ENCODE data around the gene ATP5ME.
"Not testable (repeated sequence)": the region's sequence is repeated elsewhere in the genome, so short reads cannot be mapped to it uniquely, and the experiment has no call there.

The ATP5ME gene

DNA sequence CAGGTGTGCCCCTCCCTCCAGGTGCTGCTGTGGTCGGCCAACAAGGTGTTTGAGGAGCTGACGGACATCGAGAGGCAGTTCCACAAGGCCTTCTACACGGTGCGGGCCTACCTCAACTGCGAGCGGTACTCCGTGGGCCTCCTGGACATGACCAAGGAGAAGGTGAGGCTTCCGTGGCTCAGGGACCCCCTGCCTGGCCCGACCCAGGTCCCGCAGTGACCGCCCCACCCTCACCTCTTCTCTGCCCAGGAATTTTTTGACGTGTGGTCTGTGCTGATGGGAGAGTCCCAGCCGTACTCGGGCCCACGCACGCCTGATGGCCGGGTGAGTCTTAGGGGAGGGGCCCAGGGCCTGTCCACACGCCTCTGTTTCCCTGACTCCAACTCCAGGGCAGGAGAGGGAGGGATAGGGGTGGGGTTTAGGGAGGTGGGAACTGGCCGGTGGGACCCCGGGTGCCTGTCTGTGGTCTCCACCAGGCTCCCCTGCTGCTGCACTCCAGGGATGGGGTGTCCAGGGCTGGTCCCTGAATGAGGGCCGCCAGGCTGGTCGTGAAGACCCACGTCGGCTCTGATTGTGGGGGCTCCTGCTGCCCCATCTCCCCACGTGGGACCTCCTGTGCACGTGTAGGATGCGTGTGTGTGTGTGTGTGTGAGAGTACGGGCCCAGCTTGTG lies 20.1 kb downstream of the ATP5ME start:
- DNase-seq, result no peak

DNA sequence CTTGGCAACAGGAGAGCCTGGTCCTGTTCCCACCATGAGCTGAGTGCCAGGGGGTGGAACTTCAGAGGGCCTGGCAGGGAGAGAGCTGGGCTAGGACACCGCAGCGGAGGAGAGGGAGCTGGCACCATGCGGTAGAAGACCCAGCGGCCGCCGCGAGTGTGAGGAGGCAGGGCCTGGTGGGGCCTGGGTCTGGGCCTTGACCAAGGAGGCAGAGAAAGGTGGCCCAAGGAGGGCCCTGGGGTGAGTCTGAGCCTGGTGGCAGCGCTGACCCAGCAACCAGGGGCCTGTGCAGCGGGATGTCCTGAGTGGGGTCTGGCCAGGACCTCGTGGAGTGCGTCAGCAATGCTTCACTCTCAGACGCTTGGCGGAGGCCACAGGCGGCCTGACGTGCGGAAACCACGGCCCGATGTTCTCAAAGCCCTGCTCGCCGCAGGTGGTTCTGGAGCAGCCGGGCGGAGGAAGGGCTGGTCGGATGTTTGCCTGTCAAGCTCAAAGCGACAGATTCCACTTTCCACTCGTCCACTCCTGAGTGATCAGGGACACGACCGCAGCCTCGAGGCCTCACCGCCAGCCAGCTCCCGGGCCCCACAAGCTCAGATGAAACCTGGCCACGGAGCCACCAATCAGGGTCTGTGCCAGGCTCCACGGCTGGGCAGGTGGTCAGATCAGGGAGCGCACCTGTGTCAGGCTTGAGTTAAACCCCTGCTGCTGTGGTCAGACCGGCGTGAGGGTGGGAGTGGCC lies 20.8 kb downstream of the ATP5ME start:
- DNase-seq, result no peak

DNA sequence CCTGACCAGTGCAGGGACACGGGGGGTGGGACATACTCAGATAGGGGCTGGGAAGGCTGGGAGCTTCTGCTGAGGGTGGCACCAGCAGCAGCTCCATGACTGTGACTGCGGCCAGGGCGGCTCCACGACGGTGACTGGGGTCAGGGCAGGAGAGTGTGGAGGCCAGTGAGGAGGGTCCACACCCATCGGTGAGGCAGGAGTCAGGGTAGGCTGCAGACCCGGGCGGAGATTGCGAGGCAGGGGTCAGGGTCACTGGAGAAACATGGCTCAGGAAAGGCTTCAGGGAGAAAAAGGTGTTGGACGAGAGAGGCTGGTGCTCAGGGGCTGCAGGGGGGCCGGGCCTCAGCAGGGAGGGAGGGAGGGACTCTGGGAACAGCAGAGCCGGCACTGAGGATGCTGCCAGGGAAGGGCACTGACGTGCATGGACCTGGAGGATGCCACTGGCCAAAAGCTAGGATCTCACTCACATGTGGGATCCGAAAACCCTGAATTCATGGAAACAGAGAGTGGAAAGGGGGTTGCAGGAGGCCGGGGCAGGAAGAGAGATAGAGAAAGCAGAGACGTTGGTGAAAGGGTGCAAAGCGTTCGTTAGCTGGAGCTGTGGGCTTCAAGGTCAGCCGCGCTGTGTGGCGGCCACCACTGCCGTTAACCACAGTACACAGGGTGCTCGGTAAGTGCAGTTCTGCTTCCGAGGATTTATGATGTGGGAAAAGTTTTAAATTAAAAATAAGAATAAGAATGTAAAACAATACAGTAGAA lies 22.0 kb downstream of the ATP5ME start:
- no peak for DNase-seq

DNA sequence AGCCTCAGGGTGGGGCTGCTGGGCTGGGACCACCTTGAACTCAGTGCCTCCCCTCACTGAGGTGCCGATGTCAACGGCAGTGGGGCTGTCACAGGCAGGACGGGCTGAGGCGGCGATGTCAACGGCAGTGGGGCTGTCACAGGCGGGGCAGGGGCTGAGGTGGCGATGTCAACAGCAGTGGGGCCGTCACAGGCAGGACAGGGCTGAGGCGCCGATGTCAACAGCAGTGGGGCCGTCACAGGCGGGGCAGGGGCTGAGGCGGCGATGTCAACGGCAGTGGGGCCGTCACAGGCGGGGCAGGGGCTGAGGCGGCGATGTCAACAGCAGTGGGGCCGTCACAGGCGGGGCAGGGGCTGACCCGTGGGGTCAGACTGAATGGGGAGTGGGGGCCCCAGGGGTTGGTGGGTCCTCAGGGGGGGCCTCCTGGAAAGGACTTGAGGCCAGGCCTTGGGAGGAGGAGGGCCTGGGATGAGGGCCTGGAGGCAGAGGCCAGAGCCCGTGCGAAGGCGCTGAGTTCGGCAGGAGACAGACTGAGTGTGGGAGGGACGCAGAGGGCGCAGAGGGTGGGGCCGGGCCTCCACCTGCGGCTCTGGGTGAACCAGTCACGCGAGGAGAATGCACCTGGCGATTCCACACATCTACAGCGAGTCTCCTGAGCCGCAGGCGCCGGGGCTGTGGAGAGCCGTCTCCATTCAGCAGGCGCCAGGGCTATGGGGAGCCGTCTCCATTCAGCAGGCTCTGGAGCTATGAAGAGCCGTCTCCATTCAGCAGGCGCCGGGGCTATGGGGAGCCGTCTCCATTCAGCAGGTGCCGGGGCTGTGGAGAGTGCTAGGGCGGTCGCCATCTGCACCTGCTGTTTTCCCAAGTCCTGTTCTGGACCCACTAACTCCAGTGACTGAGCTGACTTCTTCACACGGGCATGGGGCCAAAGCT lies 22.9 kb downstream of the ATP5ME start:
- DNase-seq, result no peak

DNA sequence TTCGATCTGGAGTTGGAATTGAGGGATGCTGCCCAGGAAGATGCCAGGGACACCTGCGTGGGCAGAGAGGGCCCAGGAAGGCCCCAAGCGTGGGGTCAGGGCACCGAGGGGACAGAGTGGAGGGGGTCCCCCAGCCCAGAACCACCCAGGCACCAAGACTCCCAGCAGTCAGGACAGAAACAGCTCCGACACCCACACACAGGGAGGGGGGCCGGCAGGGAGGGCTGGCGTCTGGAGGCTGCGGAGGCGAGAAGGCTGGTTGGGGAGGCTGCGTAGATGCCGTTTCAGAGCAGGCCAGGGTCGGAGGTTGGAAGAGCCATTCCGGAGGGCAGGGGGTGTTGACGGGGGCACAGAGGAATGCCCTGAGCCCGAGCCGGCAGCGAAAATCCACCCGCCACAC lies 23.6 kb downstream of the ATP5ME start:
- DNase-seq, result no peak

DNA sequence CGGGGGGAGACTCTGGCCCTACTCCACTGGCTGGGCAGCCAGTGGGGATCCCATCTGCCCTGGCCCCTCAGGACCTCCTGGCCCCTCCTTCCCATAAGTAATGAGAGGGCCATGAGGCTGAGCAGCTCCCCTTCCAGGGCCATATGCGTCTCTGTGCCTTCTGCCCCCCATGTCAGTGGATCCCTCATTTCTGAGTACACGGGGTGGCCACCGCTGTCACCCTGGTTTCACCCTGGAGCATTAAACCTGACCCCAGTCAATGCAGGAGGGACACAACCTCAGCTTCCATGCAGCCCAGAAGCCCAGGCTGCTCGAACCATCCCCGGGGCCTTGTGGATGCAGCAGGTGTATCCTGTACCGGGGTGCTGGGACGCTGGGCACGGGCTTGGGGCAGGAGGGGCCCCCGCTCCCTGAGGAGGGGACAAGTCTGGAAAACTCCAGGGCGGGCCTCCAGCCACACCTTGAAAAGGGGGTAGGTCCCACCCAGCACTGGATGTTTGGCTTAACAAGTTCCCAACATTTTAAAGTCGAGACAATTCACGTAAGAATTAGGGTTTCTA lies 24.2 kb downstream of the ATP5ME start:
- DNase-seq, result no peak

DNA sequence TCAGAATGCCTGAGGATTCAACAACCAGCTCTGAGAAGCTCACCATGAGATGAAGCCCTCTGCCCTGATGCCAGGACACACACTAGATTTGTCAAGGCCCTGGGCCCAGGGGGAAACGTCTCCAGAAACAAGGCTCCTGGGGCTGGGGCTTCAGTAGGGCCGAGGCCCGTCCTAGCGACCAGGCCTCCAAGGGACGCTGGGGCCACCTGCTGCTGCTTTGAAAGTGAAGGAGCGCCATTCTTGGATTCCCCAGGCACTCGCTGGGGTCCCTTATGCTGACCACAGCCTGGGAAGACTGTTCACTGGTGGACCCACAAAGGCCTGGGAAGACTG lies 24.8 kb downstream of the ATP5ME start:
- DNase-seq, result no peak

DNA sequence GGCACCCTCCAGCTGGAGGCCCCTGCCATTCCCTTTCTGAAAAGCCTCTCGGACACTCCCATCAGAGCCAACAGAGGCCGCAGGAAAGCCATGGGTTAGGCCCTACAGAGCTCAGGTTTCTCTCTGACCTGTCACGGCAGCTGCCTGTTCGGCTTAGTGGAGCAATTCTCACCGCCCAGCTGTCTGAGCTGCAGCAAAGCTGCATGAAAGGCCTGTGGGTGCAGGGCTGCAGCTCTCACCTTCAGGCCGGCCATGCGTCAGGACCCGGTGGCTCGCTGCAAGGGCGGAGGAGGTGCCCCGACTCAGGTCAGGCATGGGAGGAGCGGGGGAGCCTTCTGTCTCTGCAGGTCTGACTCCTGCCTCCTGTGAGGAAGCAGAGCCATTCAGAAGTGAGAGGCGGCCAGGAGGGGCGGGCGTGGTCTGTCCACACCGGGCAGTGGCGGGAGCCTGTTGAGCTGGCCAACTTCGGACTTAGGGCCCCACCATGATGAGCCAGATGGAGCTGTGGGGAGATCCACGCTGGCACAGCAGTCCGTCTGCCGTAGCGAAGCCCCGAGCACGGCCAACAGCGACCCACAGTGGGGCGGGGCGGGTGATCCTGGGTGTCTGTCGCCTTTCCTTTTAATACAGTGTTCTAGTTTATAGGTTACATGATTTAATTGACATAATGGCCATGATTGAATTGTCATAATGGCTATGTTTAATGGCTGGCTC lies 25.3 kb downstream of the ATP5ME start:
- no peak for DNase-seq

DNA sequence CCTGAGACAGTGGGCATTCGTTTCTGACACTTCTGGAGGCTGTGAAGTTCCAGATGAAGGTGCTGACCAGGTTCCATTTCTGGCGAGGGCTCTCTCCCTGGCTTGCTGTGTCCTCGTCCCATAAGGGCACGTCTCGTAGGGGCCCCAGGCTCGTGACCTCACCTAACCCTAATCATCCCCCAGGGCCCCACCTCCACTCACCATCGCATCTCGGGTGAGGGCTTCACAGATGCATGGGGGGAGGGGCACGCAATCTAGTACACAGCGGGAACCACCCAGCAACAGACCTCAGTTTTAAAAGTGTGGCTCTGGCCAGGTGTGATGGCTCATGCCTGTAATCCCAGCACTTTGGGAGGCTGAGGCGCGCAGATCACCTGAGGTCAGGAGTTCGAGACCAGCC lies 26.6 kb downstream of the ATP5ME start:
- no peak for DNase-seq

DNA sequence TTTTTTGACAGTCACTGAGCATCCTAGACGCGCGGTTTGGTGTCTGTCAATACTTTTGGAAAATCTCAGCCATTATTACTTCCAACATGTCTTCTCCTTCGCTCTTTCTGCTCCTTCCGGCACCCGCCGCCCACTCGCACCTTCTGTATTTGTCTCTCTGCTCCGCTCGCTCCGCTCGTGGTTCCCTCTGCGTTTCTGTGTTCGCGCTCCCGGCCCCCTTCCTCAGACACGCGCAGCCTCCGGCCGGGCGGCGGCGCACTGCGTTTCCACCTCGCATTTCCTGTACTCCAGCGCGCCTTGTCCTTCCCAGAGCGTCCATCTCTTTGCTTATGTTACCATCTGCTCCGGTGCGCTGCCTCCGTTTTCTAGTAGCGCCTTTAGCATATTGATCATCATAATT lies 27.6 kb downstream of the ATP5ME start:
- DNase-seq, result no peak

DNA sequence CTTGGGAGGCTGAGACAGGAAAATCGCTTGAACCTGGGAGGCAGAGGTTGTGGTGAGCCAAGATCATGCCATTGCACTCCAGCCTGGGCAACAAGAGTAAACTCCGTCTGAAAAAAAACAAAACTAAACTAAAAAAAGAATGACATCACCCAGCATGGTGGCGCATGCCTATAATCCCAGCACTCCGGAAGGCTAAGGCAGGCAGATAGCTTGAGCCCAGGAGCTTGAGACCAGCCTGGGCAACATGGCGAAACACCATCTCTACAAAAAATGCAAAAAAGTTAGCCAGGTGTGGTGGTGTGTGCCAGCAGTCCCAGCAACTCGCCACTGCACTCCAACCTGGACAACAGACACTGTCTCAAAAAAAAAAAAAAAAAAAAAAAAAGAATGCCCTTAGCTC lies 31.7 kb downstream of the ATP5ME start:
- not testable (repeated sequence) for DNase-seq

DNA sequence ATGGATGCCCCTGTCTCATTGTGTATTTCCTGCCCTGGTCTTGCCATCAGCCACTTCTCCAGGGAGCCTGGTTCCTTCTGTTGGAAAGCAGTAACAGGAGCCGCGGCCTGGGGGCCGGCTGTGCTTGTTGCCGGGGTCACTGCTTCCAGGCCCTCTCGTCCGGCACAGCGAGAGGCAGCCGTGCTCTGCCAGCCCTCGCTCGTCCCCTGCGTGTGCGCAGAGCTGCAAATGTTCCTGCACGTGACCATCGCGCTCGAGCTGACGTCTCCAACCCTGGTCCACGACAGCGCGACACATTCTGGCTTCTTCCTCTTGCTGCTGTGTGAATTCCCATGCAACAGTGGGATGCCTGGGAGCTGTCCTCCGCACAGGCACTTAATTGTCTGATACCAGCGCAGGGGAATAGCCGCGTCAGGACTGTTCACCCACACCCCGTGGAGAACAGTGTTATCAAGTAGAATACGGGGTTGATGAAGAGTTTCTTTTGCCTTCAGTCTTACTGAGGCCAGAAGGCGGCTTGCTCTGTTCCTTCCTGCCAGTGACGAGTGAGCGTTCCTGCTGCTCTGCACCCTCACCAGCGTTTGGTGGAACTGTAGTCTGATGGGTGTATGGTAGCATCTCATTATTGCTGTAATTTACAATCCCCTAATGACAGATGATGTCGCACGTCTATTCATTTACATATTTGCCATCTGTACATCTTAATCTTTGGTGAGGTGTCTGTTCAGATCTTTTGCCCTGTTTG lies 36.4 kb downstream of the ATP5ME start:
- DNase-seq, result no peak

DNA sequence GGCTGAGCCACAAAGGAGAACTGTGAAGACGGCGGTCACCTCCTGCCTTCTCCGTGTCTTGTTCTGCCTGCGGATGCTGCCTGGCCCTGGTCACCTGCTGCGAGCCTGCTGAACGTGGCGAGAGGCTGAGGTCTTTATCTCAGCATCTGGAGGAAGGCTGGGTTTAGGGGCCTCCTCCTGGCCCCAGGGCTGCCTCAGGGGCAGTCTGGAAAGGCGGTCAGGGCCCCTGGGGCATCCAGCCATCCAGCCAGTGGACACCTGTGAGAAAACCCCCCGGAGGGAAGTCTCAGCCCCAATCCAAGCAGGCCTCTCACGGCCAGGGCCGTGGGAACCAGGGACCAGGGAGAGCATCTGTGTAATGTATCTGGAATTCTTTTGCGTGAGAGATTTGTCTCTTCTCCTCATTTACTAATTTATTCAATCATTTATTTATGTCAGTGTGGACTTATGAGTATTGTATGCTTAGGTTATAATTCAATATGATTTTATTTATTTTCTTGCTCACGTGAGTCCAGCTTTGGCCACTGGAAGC lies 37.4 kb downstream of the ATP5ME start:
- no peak for DNase-seq

DNA sequence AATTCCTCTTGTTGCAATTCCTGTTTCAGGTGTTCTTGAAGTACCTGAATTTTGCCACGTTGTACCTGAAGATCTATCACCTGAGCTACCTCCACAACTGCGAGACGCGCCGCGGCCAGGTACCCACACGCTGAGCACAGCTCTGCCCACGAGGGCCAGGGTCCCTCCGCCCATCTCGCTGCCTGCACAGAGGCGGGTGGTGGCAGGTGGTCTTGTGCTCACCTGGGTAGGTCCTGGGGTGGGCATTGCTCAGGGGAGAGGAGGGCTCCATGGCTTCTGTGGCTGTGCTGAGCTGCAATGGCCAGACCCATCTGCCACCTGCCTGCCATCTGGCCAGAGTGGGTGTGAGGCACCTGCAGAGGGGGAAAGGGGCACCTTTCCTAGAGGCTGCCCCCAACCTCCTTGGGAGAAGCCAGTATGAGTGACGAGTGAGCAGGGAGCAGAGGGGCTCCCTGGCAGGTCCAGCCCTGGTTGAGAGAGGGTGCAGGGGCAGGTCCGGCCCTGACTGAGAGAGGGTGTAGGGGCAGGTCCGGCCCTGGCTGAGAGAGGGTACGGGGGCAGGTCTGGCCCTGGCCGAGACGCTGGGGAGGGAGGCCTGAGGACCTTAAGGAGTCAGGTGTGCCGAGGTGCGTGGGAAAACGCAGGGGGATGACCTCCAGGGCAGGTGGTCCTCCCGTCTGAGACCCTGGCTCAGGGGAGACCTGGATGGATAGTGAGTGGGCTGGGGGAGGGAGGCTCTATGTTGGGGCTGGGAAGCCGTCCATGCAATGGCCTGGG lies 38.0 kb downstream of the ATP5ME start:
- no peak for DNase-seq

DNA sequence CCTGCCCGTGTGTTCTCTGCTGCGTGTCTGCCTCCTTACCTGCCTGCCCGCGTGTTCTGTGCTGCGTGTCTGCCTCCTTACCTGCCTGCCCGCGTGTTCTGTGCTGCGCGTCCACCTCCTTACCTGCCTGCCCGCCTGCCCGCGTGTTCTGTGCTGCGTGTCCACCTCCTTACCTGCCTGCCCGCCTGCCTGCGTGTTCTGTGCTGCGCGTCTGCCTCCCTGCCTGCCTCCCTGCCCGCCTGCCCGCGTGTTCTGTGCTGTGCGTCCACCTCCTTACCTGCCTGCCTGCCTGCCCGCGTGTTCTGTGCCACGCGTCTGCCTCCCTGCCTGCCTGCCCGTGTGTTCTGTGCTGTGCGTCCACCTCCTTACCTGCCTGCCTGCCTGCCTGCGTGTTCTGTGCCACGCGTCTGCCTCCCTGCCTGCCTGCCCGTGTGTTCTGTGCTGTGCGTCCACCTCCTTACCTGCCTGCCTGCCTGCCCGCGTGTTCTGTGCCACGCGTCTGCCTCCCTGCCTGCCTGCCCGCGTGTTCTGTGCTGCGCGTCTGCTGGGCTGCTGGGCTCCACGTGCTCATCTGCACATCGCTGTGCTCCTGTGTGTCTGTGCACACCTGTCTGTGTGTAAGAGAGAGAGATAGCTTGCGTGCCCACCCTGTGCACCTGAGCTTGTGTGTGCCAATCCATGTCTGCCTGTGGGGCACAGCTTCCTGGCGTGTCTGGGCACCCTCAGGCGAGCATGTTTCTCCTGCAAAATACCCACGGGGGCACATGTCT lies 38.8 kb downstream of the ATP5ME start:
- not testable (repeated sequence) for DNase-seq

DNA sequence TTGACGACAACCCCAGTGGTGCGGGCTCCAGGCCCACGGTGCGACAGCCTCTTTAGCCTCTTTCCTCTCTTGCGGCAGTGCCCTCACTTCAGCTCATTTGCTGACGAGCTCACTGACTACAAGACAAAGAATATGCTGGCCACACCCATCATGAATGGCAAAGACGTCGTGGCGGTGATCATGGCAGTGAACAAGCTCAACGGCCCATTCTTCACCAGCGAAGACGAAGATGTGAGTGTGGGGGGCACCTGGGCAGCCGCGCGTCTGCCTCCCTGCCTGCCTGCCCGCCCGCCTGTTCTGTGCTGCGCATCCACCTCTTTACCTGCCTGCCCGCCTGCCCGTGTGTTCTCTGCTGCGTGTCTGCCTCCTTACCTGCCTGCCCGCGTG lies 39.5 kb downstream of the ATP5ME start:
- DNase-seq, result no peak

DNA sequence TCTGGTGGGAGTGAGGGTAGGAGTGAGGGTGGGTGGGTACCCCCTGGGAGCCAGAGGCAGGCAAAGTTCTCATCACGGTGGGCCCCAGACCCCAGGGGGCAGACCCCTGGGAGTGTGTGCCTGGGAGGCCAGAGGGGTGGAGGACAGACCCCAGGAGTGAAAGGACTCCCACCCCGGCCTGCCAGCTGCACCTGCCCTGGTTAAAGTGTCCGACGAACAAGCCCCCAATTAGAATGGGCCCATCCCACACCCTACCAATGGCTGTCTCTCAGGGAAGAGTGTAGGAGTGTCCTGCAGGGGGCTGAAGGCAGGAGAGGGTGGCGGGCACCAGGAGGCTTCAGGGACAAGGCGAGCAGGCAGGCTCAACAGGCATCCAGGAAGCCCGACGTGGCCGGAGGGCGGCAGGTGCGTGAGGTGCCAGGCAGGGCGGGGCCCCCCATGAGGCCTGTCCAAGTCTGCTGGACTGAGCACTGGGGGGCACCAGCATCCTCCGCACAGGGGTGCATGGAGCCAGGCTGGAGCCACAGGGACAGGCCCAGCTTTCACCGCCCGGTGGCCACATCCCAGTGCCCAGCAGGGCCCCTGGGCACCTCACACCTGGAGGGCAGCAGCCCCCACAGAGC lies 40.0 kb downstream of the ATP5ME start:
- DNase-seq, result no peak

DNA sequence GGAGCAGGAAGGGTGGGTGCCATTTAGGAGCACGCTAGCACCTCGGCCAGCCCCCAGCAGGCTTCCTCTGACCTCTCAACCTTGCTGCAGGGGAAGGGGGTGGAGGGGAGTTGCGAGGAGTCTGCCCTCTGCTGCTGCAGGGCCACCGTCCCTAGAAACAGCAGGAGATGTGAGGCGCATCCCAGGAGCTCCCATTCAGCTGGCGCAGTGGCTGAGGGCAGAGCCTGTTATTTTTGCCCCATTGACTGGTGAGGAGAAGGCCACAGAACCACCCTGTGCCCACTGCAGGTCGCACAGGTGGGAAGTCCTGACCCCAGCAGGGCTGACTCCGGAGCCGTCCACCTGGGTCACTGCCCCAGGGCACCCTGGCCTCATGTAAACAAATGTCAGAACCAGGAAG lies 40.7 kb downstream of the ATP5ME start:
- no peak for DNase-seq

DNA sequence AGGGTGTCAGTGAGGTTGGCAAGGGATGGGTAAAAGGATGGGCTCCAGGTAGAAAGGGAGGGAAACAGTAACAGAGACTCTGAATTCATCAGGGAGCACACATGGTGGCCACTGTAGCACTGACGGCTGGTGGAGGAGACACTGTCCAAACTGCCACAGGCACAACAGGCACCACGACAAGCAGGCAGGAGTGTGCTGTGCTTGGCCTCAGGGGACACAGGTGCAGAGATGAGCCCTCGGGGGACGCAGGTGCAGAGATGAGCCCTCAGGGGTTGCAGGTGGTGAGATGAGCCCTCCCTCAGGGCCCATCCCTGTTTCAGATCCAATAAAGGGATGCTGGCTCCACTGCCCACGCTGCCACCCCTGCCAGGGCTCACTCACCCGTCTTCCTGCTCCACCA lies 41.1 kb downstream of the ATP5ME start:
- no peak for DNase-seq
